ENCODE measurements around the gene CHST15.

Gene CHST15

DNA sequence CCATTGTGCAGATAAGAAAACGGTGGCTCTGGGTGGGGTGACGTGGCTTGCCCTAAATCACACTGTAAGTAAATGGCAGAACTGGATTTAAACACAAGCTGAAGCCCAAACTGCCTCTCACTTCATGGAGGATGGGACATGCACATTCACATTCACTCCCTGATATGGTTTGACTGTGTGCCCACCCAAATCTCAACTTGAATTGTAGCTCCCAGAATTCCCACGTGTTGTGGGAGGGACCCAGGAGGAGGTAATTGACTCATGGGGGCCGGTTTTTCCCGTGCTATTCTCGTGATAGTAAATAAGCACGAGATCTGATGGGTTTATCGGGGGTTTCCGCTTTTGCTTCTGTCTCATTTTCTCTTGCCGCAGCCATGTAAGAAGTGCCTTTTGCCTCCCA lies 32.4 kb downstream of the CHST15 start:
- no peak for DNase-seq

GRCh38 chr10:124060148-124060720 lies 33.2 kb downstream of the CHST15 start:
- no peak for DNase-seq

DNA sequence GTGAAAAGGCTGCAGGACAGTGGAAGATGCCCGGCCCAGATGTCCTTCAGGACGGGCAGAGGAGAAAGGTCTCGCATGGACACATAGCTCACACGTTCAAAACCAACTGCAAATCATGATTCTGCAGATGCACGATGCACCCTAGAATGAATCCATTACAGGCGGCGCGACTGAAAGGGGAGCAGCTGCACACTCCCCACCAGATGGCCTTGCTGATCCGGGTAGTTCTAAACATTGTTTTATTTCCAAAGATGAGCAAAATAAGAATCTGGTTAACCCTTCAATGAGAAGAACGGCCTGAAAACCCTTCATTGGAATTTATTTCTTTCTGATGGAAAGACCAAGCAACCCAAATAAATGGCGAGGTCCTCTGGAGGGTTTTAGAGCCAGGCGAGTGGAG lies 33.8 kb downstream of the CHST15 start:
- DNase-seq = no peak

GRCh38 chr10:124058346-124059003 lies 34.9 kb downstream of the CHST15 start:
- DNase-seq = no peak

GRCh38 chr10:124057601-124058000 lies 35.8 kb downstream of the CHST15 start:
- DNase-seq = no peak

- DNase-seq = no peak
These were observed 36.9 kb downstream of the CHST15 start for GRCh38 chr10:124056337-124056980.

GRCh38 chr10:124053971-124054370 lies 39.4 kb downstream of the CHST15 start:
- DNase-seq = no peak

GRCh38 chr10:124052561-124052960 lies 40.8 kb downstream of the CHST15 start:
- DNase-seq = no peak

DNA sequence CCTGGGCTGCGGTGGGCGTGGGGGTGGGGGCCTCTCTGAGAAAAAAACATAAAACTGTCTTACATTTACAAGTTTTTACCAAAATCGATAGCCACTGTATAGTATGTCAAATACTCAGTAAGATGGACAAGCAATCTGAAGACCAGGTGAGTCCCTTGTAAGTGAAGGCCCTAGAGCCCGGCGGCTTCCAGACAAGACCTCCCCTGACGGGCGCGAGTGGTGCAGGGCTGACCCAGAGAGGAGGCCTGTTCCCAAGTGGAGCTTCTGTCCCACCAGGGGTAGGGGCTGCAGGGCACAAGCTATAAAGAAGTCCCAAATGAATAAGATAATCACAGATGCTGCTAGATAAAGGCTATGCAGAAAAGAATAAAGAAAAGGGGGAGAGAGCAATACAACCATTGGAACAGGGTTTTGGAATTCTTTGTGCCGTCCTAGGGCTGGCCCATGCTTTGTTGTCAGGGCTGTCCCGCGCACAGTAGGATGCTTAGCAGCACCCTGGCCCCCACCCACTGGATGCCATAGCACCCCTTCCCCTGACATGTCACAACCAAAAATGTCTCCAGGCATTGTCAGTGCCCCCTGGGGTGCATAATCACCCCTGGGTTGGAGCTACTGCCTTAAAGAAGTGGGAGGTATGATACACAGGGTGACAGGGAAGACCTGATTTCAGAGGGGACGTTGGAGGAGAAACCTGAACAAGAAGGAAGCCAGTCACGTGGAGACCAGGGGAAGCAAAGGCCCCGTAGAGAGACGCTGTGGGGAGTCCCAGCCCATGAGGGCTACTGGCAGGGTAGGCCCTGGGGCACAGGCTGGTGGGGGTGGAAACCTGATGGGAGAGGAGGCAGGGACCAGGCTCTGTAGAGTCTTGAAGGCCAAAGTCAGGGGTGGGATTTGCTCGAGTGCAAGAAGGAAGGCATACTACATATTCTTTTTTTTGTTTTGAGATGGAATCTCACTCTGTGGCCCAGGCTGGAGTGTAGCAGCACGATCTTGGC lies 43.1 kb downstream of the CHST15 start:
- DNase-seq = no peak

GRCh38 chr10:124049484-124049883 lies 43.9 kb downstream of the CHST15 start:
- DNase-seq = no peak

- DNase-seq = no peak
These were observed 44.8 kb downstream of the CHST15 start for GRCh38 chr10:124048371-124049290.

GRCh38 chr10:124047427-124048152 lies 45.8 kb downstream of the CHST15 start:
- no peak for DNase-seq

DNA sequence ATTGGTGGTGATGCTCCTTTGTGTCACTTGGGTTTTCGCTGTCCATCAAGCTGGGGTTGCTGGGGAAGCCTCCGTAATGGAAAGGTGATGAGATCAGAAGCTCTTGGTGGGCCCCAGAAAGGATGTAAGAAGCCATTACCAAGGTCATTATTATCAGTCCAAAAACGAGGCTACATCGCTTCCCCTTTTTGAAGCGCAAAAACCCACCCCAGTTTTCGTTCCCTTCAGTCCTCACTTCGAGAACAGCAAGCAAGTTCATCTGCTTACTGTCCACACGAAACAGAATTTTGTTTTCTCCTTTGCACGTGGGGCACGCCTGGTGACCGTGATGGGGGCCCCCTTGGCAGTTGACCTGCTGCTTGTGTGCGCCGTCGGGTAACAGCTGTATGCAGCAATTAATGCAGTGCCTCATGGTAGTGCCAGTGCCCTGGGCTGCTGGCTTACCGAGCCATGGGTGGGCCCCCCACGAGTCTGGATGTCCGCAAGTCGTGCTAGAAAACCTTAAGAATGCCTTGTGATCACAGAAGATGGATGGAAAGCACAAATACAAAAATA lies 47.5 kb downstream of the CHST15 start:
- no peak for DNase-seq

DNA sequence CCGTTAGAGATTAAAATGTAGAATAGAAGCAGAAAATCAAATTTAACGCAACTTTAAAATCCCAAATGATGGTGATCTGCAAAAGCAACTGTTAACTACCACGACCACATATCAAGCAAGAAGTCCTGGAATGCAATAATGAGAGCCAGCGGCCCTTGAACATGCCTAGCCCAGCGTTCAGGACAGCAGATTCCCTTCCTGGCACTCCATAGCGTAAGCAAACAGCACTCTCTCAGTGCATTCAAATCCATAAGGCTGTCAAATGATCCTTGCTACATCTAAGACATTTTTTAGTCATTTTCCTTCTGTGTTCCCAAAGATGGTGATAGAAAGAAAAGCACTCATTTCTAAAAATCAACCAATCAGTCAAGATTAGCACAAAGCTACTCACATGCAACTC lies 48.1 kb downstream of the CHST15 start:
- no peak for DNase-seq

GRCh38 chr10:124044143-124044862 lies 49.1 kb downstream of the CHST15 start:
- DNase-seq = no peak

- DNase-seq = no peak
These were observed 49.9 kb downstream of the CHST15 start for GRCh38 chr10:124043310-124044142.

- no peak for DNase-seq
These were observed 50.6 kb downstream of the CHST15 start for GRCh38 chr10:124042656-124043309.

GRCh38 chr10:124041675-124042445 lies 51.5 kb downstream of the CHST15 start:
- no peak for DNase-seq
